Kidney (tissue), 22 donors: ENCODE data around the gene ZSWIM2. TPM values are rescaled to one million over a fixed set of nuclear protein-coding genes. Genes with fewer than 3 reads are reported as not detected.
A peak's percentile ranks its signal among the peaks of the same experiment; 100 is the strongest.
"Not testable (repeated sequence)": the region's sequence is repeated elsewhere in the genome, so short reads cannot be mapped to it uniquely, and the experiment has no call there.

ENCODE experiments used
- DNase-seq, 5 donors: peaks; one replicate each; pipeline ENCODE4 v3.0.0-alpha.2; 2013 to 2020
- FAIRE-seq: peaks from 2 replicates; lab custom pipeline; 2012; peaks lifted over from hg19 to GRCh38; lab: Jason Lieb, UNC
- H3K27ac ChIP-seq, 2 donors: one replicate each; pipeline ENCODE4 v1.7.0; 2013; ENCODE audit warnings: low read depth in 2 of 2, low read length in 2 of 2, inconsistent platforms in 1 of 2
- H3K27me3 ChIP-seq: one replicate; pipeline ENCODE4 v1.7.1; 2013; ENCODE audit warnings: low read length, inconsistent platforms; ENCODE audit not compliant: control insufficient read depth, insufficient read depth
- H3K36me3 ChIP-seq, 3 donors: one replicate each; pipeline versions ENCODE4 v1.7.0 to v1.7.1; 2013; ENCODE audit warnings: low read length in 3 of 3, control low read depth in 1 of 3, inconsistent platforms in 1 of 3; ENCODE audit not compliant: insufficient read depth in 3 of 3, control insufficient read depth in 2 of 3
- H3K4me1 ChIP-seq, 3 donors: one replicate each; pipeline versions ENCODE4 v1.7.0 to v1.7.1; 2013; ENCODE audit warnings: low read length in 3 of 3, inconsistent platforms in 1 of 3, low read depth in 1 of 3; ENCODE audit not compliant: control insufficient read depth in 2 of 3, insufficient read depth in 2 of 3
- H3K4me3 ChIP-seq, 3 donors: one replicate each; pipeline versions ENCODE4 v1.7.0 to v1.8.1; 2013; ENCODE audit warnings: low read length in 3 of 3, control low read depth in 1 of 3, inconsistent platforms in 1 of 3
- H3K9ac ChIP-seq, 3 donors: one replicate each; pipeline versions ENCODE4 v1.7.0 to v1.7.1; 2013; ENCODE audit warnings: low read length in 3 of 3, control low read depth in 1 of 3, inconsistent platforms in 1 of 3
- H3K9me3 ChIP-seq, 3 donors: one replicate each; pipeline versions ENCODE4 v1.7.0 to v1.7.1; 2013; ENCODE audit warnings: low read length in 3 of 3, control low read depth in 1 of 3, inconsistent platforms in 1 of 3; ENCODE audit not compliant: control insufficient read depth in 2 of 3, insufficient read depth in 1 of 3
- intact Hi-C: fragments of 100-400 bp; cut with DNase I; formaldehyde crosslinking; loops from one replicate; pipeline ENCODE4 v1.11.1; 2022
- long read RNA-seq, 10 donors: library from polyadenylated mRNA in 1 of 10; unstranded in 1 of 10; transcript quantifications; one replicate each; pipeline ENCODE4 v2.0.0 and lab custom pipeline, GENCODE V29; 2021 to 2026
- polyA plus RNA-seq: library from polyadenylated mRNA; stranded (reverse); fragments of 350-450 nt; fragmentation: Illumina TruSeq; extraction: RNeasy Lipid Tissue Mini Kit (QIAGEN cat#74804); gene quantifications from one replicate; pipeline ENCODE4 v1.2.3, GENCODE V29; 2014; ENCODE audit warnings: low read depth, low replicate concordance; ENCODE audit not compliant: insufficient read depth
- total RNA-seq: library from RNA; stranded (reverse); fragmentation: NEBNext Ultra II Directional; extraction: Animal tissue kit (Norgen Biotek cat#: 25700); gene quantifications from one replicate; pipeline ENCODE4 v1.2.1, GENCODE V29; 2021
- TF ChIP-seq, protein P1 (sequence below): IDR thresholded peaks from 3 replicates; pipeline ENCODE4 v1.5.1; 2012; ENCODE audit warnings: mild to moderate bottlenecking, moderate library complexity, borderline replicate concordance; ENCODE audit not compliant: insufficient read depth; ENCODE audit errors: extremely low read depth
- donor health status: control.
- donor health status: control.
- donor health status: control.
- donor health status: control.
- donor health status: control.
- donor health status: DM: yes; HTN: yes; CAD: no.
- donor health status: Normal renal cell carcinoma (clear cell type).

The ZSWIM2 gene, protein sequence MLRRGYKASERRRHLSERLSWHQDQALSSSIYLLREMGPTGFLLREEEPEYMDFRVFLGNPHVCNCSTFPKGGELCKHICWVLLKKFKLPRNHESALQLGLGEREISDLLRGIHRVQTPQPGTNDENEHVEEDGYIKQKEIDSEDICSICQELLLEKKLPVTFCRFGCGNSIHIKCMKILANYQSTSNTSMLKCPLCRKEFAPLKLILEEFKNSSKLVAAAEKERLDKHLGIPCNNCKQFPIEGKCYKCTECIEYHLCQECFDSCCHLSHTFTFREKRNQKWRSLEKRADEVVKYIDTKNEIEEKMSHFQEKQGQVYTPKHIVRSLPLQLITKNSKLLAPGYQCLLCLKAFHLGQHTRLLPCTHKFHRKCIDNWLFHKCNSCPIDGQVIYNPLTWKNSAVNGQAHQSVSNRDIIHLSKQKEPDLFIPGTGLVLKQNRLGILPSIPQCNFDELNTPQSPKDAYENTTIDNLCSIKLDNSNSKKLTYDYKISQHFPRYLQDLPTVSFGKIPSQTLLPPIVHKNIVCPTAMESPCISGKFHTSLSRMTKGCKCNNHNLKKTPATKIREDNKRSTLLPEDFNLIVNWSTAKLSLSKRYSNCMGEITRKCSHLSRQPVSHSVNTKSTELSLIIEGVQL
- total RNA-seq, result not detected
- not detected for polyA plus RNA-seq
- long read RNA-seq, donor 1, result 0 reads
- long read RNA-seq, donor 2, result 0 reads
- long read RNA-seq, donor 3, result 0 reads
- long read RNA-seq, donor 4, result 0 reads
- long read RNA-seq, donor 5, result 0 reads
- long read RNA-seq, donor 6, result 0 reads
- long read RNA-seq, donor 7, partial matches to known transcripts, result 0 of 1 reads
- long read RNA-seq, donor 7, other reads (novel, unspliced or antisense), result 0 of 1 reads
- long read RNA-seq, donor 8, result 0 reads
- long read RNA-seq, donor 9, result 0 reads
- long read RNA-seq, donor 10, result 0 reads

GRCh38 chr2:186848873-186849578 is at the start of gene ZSWIM2:
Gene ZSWIM2, minus strand, starts transcription at chr2:186849170. Its CDS starts 40 bp downstream, at chr2:186849130.
- H3K4me1 ChIP-seq, result peaks cover 0 to 2% (median 0%) of the 10 kb centered on the region in 3 donors
- H3K27me3 ChIP-seq, result no peaks in the 10 kb centered on the region
- intact Hi-C loops, result no loop called here
- no peaks in the 10 kb centered on the region for H3K36me3 ChIP-seq
- no peak within 1 kb of the TSS for H3K27ac ChIP-seq
- FAIRE-seq (no peak), DNase-seq (peak; percentile 82 to 88 (median 85))
- H3K9ac ChIP-seq, result no peak within 1 kb of the TSS
- peak within 1 kb of the TSS; percentile 39 to 58 (median 45) for H3K4me3 ChIP-seq
- no peaks in the 10 kb centered on the region for H3K9me3 ChIP-seq
- TF ChIP-seq, protein P1, sequence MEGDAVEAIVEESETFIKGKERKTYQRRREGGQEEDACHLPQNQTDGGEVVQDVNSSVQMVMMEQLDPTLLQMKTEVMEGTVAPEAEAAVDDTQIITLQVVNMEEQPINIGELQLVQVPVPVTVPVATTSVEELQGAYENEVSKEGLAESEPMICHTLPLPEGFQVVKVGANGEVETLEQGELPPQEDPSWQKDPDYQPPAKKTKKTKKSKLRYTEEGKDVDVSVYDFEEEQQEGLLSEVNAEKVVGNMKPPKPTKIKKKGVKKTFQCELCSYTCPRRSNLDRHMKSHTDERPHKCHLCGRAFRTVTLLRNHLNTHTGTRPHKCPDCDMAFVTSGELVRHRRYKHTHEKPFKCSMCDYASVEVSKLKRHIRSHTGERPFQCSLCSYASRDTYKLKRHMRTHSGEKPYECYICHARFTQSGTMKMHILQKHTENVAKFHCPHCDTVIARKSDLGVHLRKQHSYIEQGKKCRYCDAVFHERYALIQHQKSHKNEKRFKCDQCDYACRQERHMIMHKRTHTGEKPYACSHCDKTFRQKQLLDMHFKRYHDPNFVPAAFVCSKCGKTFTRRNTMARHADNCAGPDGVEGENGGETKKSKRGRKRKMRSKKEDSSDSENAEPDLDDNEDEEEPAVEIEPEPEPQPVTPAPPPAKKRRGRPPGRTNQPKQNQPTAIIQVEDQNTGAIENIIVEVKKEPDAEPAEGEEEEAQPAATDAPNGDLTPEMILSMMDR, result no peak

- DNase-seq, H3K9ac ChIP-seq, H3K9me3 ChIP-seq, intact Hi-C loops, H3K27ac ChIP-seq, FAIRE-seq, H3K4me3 ChIP-seq, H3K4me1 ChIP-seq, H3K27me3 ChIP-seq, H3K36me3 ChIP-seq: not testable (repeated sequence)
Measured at GRCh38 chr2:186896220-186896619, 47.2 kb upstream of the ZSWIM2 start.

DNA sequence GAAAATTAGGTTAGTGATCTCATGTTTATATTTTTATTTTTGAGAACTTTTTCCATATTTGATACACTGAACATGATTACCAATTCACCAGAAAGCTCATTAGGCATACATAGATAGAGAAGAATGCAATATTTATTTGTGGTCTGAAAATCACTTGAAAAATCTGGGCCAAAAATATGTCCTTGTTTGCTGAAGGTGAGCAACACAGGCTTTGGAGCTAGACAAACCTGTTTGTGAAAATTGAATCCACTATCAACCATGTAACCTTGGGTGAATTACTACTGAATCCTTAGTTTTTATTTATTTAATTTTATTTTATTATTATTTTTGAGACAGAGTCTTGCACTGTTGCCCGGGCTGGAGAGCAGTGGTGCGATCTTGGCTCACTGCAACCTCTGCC is 46.5 kb upstream of the ZSWIM2 start:
- Histone ChIP-seq H3K9me3 (no peaks in the 10 kb centered on the region), H3K9ac (no peak overlapping the region), H3K27me3 (no peaks in the 10 kb centered on the region), H3K4me3 (no peak overlapping the region), H3K4me1 (no peaks in the 10 kb centered on the region), H3K36me3 (no peaks in the 10 kb centered on the region), H3K27ac (no peak overlapping the region)
- TF ChIP-seq, protein P1, result no peak
- DNase-seq, result no peak
- no peak for FAIRE-seq
- intact Hi-C loops, result no loop called here
